DMS114 treated with DMSO at 0.1 percent for 48 hours (cell line): ENCODE measurements around the gene EFHB.
"Not testable (repeated sequence)": the region's sequence is repeated elsewhere in the genome, so short reads cannot be mapped to it uniquely, and the experiment has no call there.

Experiments
- DNase-seq: peaks from one replicate; lab custom pipeline; 2025; ENCODE audit not compliant: unreplicated experiment; lab: John Stamatoyannopoulos, UW

EFHB gene

GRCh38 chr3:19934098-19934566 is at the start of gene EFHB:
Gene EFHB (minus strand): TSS chr3:19934217. CDS start chr3:19934018, 199 bp downstream.
- DNase-seq, result no peak

- no peak for DNase-seq
Measured at GRCh38 chr3:19972054-19972453, 38.0 kb upstream of the EFHB start.

GRCh38 chr3:19970327-19970726 is 36.3 kb upstream of the EFHB start:
- DNase-seq, result no peak

DNA sequence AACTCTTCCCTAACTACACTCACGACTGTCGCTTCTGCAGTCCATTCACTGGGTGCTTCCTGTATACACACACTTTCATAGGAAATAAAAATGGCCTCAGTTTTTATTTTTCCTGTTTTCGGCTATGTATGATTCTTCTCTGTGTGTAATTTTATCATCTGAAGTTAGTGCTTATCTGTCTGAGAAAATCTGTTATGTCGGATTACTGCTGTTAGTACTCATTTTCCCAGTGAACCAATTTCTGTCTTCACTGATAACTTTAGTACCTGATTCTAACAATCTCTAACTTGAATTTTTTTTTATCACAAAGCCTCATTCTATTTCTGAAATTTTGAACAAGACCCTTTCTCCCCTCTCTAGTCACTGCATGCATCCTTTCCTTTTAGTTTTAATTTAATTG is 33.8 kb upstream of the EFHB start:
- DNase-seq, result no peak

GRCh38 chr3:19967208-19967607 is 33.2 kb upstream of the EFHB start:
- DNase-seq, result no peak

- no peak for DNase-seq
Measured at GRCh38 chr3:19961960-19962359, 27.9 kb upstream of the EFHB start.

DNA sequence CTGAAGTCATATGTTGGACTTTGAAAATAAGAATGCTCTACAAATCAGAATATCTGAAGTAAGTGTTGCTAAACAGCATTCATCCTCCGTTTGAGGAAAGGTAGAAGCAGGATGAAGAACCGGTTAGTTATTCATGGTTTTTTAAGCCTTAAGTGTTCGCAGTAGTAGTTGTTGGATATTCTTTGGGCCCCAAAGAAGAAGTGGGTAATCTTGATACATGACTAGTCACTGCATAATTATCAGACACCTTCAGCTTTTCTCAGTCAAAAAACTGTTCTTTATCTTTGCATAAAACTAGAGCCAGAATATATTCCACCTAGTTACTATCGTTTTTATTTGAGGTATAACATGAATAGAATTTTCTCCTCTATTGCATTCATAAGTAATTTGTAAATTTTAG is 26.7 kb upstream of the EFHB start:
- DNase-seq, result no peak

GRCh38 chr3:19959505-19959904 is 25.5 kb upstream of the EFHB start:
- no peak for DNase-seq

- DNase-seq, result not testable (repeated sequence)
Measured at GRCh38 chr3:19957354-19957753, 23.3 kb upstream of the EFHB start.

GRCh38 chr3:19954676-19955075 is 20.7 kb upstream of the EFHB start:
- DNase-seq, result no peak

- DNase-seq, result no peak
Measured at GRCh38 chr3:19950316-19950715, 16.3 kb upstream of the EFHB start.

GRCh38 chr3:19948226-19948591 is 14.2 kb upstream of the EFHB start:
- DNase-seq, result no peak

GRCh38 chr3:19947549-19948225 is 13.7 kb upstream of the EFHB start:
- DNase-seq, result no peak

GRCh38 chr3:19946832-19947548 is 13.0 kb upstream of the EFHB start, which contains the start of gene RAB5A:
Gene RAB5A (plus strand): TSS chr3:19947097. CDS start chr3:19950899, 3,802 bp downstream.
- DNase-seq, result peak; percentile 97

- DNase-seq, result no peak
Measured at GRCh38 chr3:19945969-19946831, 12.2 kb upstream of the EFHB start.

GRCh38 chr3:19945534-19945933 is 11.5 kb upstream of the EFHB start:
- DNase-seq, result no peak

GRCh38 chr3:19940643-19941042 is 6.6 kb upstream of the EFHB start:
- DNase-seq, result no peak

GRCh38 chr3:19938295-19938627 is 4.2 kb upstream of the EFHB start:
- DNase-seq, result no peak

GRCh38 chr3:19937459-19938294 is 3.7 kb upstream of the EFHB start:
- DNase-seq, result no peak

- DNase-seq, result no peak
Measured at GRCh38 chr3:19932422-19932821, 1.6 kb downstream of the EFHB start.

- no peak for DNase-seq
Measured at GRCh38 chr3:19931767-19932188, 2.2 kb downstream of the EFHB start.
